Measurements from ENCODE around the gene TEKT3.

Gene TEKT3

DNA sequence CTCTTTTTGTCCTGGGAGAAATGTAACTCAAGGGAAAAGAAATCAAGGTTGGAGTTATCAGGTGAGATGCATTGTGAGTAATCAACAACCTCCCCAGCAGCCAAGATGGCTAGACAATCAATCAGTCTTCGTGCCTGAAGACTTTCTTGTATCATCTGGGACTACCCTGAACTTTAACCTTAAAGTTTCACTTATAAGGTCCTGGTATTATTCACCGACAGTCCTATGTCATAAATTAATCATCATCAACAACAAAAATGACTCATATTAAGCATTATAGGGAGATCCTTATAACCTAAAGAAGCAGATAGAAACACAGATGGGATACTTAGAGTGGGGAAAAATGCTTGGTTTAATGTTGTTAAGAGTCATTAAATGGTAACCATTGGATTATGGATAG is 7.7 kb upstream of the TEKT3 start:
- no peak for DNase-seq

- DNase-seq, result no peak
These were observed 6.6 kb upstream of the TEKT3 start for GRCh38 chr17:15348021-15348420.

DNA sequence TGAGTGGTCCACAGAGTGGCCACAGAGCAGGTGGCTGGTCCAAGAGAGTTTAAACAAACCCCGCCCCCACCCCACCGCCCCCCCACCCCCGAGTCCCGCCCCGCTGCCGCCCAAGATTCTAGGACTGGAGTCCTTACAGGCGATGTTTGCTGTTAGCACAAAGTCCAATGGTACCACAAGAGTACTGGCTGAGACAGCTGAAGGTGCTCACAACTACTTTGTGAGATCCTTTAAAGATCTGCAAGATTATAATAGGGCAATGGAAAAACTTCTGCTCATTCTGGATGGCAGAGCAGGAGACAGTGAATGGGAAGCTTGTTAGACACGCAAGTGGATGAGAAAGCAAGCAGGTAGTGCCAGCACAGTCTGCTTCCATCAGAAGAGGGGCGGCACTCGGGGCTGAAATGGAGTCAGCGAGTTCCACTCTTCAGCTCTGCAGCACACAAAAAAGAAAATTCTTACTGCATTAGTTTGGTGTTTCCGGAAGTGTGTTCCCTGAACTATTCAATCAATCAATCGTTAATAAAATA is 4.7 kb upstream of the TEKT3 start:
- DNase-seq, result no peak

- no peak for DNase-seq
These were observed 2.4 kb upstream of the TEKT3 start for GRCh38 chr17:15343749-15344148.

DNA sequence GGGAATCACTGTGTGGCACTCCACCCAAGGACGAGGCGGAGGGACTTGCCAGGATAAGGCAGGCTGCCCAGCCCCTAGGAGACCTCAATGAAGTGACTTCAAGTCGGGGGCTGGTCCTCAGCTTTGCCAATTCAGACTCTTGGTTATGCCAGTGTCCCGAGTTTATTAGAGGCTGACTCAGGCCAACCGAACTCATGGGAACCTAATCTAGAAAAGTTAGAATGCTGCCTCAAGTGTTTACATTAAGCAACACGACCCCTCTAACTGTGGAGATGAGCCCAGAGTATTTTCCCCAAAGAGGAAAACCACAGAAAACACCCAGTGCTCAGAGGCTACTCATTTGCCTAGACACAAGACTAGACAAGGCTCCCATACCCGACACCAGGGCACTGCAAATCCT is 1.1 kb upstream of the TEKT3 start:
- no peak for DNase-seq

GRCh38 chr17:15341966-15342365 is 569 bp upstream of the TEKT3 start:
- no peak for DNase-seq

DNA sequence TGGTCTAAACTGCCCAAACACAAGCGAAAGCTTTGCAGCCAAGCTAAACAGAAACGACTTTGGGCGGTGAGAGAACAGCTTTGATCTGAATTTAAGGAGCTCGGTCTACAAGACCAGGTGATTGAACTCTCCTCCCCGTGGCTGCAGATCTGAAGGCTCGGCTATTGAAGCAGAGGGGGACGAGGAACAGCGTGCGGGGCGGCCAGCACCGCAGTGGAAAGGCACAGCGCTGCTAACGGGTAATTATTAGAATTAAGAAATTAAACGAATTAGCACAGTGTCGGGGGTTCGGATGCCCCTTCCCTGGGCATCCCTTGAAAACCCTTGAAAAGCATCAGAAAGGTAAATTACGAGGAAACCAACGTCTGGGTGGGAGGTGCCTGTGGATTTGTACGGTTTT is 431 bp downstream of the TEKT3 start:
- DNase-seq, result no peak

GRCh38 chr17:15335446-15335845 is 6.0 kb downstream of the TEKT3 start:
- no peak for DNase-seq

DNA sequence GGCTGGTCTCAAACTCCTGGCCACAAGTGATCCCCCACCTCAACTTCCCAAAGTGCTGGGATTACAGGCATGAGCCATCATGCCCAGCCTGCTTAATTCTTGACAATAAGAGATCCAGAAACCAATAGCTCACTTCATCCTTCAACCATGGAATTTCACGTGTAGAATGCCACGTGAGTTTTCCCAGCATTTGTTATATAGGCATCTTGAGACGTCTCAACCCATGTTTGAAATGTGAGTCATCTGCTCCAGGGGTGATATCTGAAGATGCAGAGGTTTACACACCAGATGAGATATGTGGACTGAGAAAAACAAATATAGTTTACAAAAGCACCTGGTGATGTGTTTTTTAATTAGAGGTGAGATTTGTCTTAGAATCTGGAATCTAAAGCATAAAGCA is 7.1 kb downstream of the TEKT3 start:
- DNase-seq, result no peak

GRCh38 chr17:15332338-15332737 is 9.1 kb downstream of the TEKT3 start:
- no peak for DNase-seq

DNA sequence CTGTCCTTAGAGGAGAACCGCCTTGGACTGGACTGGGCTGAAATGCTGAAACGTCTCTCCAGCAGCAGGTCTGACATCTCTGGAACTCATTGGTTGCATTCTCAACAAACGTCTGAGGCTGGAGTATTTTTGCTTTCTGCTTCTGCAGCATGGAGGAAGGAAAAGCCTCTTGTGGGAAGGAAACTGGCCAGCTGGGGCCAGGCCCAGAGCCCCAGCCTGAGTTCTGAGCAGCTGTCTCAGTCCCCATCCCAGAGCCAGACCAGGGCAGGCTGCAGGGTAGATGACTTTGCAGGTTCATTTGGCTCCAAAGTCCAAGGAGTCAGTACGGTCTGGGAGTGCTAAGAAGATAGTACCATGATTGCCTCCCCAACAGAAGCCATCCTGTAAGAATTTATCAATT is 18.3 kb downstream of the TEKT3 start:
- no peak for DNase-seq

DNA sequence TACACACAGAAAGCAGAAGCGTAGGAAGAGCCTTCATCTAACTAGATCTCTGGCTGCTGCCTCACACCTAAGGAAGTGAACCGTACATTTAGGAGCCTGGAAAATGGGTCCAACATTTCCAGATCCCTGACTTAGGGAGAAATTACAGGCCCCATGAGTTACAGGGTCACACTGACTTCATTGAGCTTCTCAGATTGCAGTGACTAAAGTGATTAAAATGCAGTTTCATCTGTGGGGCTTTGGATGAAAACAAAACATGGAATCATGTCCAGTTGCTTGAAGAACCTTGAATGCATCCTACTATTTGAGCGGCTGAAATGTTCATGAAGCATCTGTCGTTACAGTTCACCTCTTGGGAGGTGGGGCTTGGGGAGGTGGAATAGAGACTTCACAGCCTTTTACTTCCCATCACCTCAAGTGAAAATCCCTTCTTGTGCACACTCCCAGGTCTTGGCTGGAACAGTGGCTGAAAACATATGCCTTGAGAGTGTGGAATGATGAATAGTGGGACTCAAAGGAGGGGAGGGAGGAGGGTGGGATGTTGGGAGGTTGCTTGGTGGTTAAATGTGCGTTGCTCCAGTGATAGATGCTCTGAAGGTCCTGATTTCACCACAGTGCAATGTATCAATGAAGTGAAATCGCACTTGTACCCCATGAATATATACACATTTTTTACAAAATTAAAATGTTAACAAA is 19.7 kb downstream of the TEKT3 start:
- no peak for DNase-seq

GRCh38 chr17:15319452-15320010 is 21.9 kb downstream of the TEKT3 start:
- no peak for DNase-seq

- DNase-seq, result no peak
These were observed 29.4 kb downstream of the TEKT3 start for GRCh38 chr17:15311996-15312395.

DNA sequence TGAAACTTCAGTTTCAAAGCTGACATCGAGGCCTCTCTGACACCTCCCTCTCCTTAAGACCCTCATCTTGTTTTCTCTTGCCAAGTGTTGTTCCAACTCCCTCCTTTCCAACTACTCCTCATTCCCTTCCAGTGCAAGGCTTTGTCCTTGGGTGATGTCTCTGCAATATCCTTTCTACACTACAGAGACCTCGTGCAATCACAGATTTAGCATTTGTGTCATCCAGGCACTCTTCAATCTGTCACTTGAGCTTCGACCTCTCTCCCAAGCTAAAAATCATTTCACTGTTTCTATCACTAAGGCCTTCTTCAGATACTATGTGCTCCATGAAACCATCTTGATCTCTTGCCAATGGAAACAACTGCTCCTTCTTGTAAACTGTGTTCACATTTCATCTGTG is 31.6 kb downstream of the TEKT3 start:
- DNase-seq, result no peak

GRCh38 chr17:15309236-15309635 is 32.2 kb downstream of the TEKT3 start:
- no peak for DNase-seq

GRCh38 chr17:15308758-15309157 is 32.6 kb downstream of the TEKT3 start:
- no peak for DNase-seq

DNA sequence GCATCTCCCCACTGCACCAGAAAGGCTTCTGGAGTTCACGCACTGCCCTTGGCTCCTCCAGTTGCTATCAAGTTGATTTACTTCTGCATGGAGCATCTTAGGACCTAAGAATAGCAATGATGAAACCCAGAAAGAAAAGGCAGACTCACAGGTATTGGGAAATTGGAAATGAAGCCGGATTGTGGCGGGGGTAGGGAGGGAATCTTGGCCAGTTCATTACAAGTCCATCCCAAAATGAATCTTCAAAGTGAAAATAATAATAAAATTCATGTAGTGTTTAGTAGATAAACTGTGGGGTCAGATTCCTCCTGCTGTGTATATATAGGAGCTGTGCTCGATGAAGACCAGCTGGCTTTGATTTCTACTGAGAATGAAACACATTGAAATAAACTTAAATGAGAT is 33.7 kb downstream of the TEKT3 start:
- no peak for DNase-seq

DNA sequence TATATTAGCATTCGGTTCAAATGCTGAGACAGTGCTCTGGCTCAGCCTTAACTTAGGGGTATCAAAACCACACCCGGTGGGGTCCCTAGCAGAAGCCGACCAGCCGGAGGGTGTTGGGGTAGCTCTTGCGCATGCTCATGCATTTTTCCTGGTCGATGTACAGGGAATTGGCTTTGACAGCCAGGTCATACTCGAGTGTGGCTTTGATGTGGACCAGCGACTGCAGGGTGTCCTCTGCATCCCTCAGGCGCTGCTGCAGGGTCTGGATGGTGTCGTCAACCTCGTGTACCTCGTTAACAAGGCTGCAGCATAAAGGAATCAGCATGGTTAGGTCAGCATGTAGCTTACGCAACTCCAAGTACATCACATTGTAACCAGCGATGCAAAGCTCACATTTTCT is 37.5 kb downstream of the TEKT3 start:
- DNase-seq, result no peak

GRCh38 chr17:15303268-15303667 is 38.1 kb downstream of the TEKT3 start:
- no peak for DNase-seq

DNA sequence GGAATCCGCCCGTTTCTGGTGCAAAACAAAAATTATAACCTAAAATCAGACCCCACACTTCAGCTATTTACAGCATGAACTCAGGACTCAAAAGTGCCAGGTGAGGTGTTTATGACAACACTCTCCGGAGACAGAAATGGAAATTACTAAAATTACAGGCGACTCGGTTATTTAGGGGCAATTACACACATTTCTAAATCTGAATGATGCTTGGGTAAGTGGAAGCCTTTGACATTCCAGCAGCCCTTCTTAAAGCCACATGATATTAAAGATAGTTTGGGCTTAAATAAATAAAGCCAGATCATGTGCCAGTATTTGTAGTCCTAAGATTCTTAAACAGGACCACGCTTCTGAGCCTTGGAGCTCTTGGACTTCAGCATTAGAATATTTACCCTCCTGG is 39.6 kb downstream of the TEKT3 start:
- no peak for DNase-seq

GRCh38 chr17:15298176-15298575 is 43.2 kb downstream of the TEKT3 start:
- no peak for DNase-seq

DNA sequence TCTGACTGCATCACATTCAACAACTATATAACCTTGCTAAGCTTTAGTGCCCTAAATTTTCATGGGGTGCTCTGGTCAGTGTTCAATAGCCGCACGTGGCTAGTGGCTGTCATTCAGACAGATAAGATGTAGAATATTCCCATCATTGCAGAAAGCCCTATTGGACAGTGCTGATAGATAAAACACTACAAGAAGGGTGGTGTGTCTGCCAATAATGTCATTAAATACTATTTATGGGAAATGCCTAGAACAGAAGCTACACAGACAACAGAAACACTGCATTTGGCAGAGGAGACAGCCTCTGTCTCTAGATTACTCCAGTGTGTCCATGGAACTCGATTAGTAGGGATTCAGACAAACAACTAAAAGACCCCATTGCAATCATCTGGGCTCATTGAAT is 47.8 kb downstream of the TEKT3 start:
- DNase-seq, result no peak

DNA sequence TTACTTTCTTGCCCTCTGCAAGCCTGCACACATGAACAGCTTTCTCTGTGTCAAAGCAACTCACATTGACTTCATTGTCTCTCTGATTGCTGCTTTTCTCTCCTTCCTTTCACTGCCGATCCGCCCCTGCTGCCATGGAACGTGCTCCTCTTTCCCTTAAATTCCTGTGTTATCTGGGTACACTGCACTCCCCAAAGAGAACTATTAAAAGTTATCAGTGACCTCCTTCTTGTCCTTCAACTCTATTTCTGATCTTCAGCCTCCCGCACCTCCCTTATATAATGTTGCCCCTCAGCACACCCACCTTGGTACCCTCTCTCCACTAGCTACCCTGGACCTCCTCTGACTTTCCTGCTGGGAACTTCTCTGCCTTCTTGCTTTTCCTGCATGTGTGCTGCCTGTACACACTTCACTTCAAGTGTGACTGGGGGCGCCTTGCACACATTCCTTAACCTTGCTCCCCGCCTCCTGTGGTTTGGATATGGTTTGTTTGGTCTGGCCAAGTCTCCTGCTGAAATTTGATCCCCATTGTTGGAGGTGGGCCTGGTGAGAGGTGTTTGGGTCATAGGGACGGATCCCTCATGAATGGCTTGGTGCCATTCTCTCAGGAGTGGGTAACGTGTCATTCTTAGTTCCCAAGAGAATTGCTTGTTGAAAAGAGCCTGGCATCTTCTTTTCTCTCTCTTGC is 49.6 kb downstream of the TEKT3 start:
- DNase-seq, result no peak

All from activated effector memory CD4-positive, alpha-beta T cell treated with Interleukin-2 at 50 U/mL for 16 hours (primary cell).